DND-41 (cell line): ENCODE results near the gene RASGRP1.

Source experiments
- CTCF ChIP-seq: IDR thresholded peaks from 2 replicates; pipeline ENCODE4 v1.5.1; 2012; ENCODE audit warnings: borderline replicate concordance, low read length, moderate library complexity, mild to moderate bottlenecking; ENCODE audit not compliant: poor library complexity, severe bottlenecking; ENCODE audit errors: extremely low read depth
- EZH2 ChIP-seq: IDR thresholded peaks from 3 replicates; pipeline ENCODE4 v1.6.1; 2012; ENCODE audit warnings: borderline replicate concordance, low read depth, mild to moderate bottlenecking, moderate library complexity, low read length, inconsistent platforms; ENCODE audit not compliant: severe bottlenecking

- TF ChIP-seq EZH2 (no peak), CTCF (no peak)
These were observed 19.4 kb downstream of the RASGRP1 start for GRCh38 chr15:38545179-38545578.
